BLaER1 treated with 17β-estradiol and CSF1 and Interleukin-3, amounts not matched to agents 10 nM and 100 nM (cell line): ENCODE data around the gene HLA-DRB1.
"Not testable (repeated sequence)": the region's sequence is repeated elsewhere in the genome, so short reads cannot be mapped to it uniquely, and the experiment has no call there.

ENCODE experiments used
- H3K27ac ChIP-seq, 11 experiments: shearing (Covaris generic); formaldehyde crosslinking; 2 replicates each; pipeline ENCODE4 v1.8.1; 2022
- H3K27me3 ChIP-seq, 11 experiments: shearing (Covaris generic); formaldehyde crosslinking; 2 replicates each; pipeline ENCODE4 v1.8.1; 2022
- H3K36me3 ChIP-seq, 11 experiments: shearing (Covaris generic); formaldehyde crosslinking; 2 replicates each; pipeline ENCODE4 v1.8.1; 2022
- H3K4me1 ChIP-seq, 10 experiments: shearing (Covaris generic); formaldehyde crosslinking; 2 replicates each; pipeline ENCODE4 v1.8.1; 2022
- H3K4me2 ChIP-seq, 11 experiments: shearing (Covaris generic); formaldehyde crosslinking; 2 replicates each; pipeline ENCODE4 v1.8.1; 2022
- H3K4me3 ChIP-seq, 10 experiments: shearing (Covaris generic); formaldehyde crosslinking; 2 replicates each; pipeline ENCODE4 v1.8.1; 2022
- H3K9ac ChIP-seq, 11 experiments: shearing (Covaris generic); formaldehyde crosslinking; 2 replicates each; pipeline ENCODE4 v1.8.1; 2022
- H3K9me3 ChIP-seq, 11 experiments: shearing (Covaris generic); formaldehyde crosslinking; replicated peaks in 1 of 11; 2 replicates each; pipeline ENCODE4 v1.8.1; 2022
- H4K20me1 ChIP-seq, 11 experiments: shearing (Covaris generic); formaldehyde crosslinking; 2 replicates each; pipeline ENCODE4 v1.8.1; 2022
- Cebpa-rat ChIP-seq, 11 experiments: shearing (Covaris generic); IDR thresholded peaks; 2 replicates each; pipeline ENCODE4 v1.8.1; 2022

HLA-DRB1 gene

GRCh38 chr6:32604434-32604877, 14.8 kb upstream of the HLA-DRB1 start:
- Histone ChIP-seq H3K27me3 (no peaks in the 10 kb centered on the region), H3K4me2 (peak overlapping the region in 10 of 11 experiments; percentile 15 to 50 (median 36); a peak in 11 of 22 replicates), H3K9ac (0 out of 22 replicates have a peak overlapping the region, but pooled peaks of 3 of the 11 experiments have one; percentile 21 to 33 (median 26)), H3K27ac (peak overlapping the region; percentile 40 to 72 (median 68); a peak in 18 of 22 replicates), H3K4me3 (no peak overlapping the region), H3K36me3 (no peaks in the 10 kb centered on the region), H4K20me1 (no peaks in the 10 kb centered on the region), H3K4me1 (peaks cover 2 to 18% (median 8%) of the 10 kb centered on the region in 10 experiments; a peak in 15 of 20 replicates), H3K9me3 (peaks cover 0 to 5% (median 0%) of the 10 kb centered on the region in 11 experiments; a peak in 2 of 22 replicates)
- no peak for TF ChIP-seq Cebpa-rat (IDR thresholded peaks at IDR 0.05)

- Histone ChIP-seq H3K27me3 (no peaks in the 10 kb centered on the region), H3K4me2 (no peak overlapping the region), H3K27ac (peak overlapping the region in 10 of 11 experiments; percentile 40 to 72 (median 68); a peak in 15 of 22 replicates), H3K4me1 (peaks cover 0 to 18% (median 6%) of the 10 kb centered on the region in 10 experiments; a peak in 13 of 20 replicates), H3K36me3 (no peaks in the 10 kb centered on the region), H4K20me1 (no peaks in the 10 kb centered on the region), H3K9ac (no peak overlapping the region), H3K9me3 (peaks cover 0 to 6% (median 0%) of the 10 kb centered on the region in 11 experiments; a peak in 4 of 22 replicates), H3K4me3 (no peak overlapping the region)
- no peak for TF ChIP-seq Cebpa-rat (IDR thresholded peaks at IDR 0.05)
Measured at GRCh38 chr6:32603888-32604287, 14.2 kb upstream of the HLA-DRB1 start.

GRCh38 chr6:32603222-32603621, 13.6 kb upstream of the HLA-DRB1 start:
- Histone ChIP-seq H3K4me1 (peaks cover 0 to 18% (median 6%) of the 10 kb centered on the region in 10 experiments; a peak in 13 of 20 replicates), H3K27ac (peak overlapping the region; percentile 26 to 77 (median 65); a peak in 19 of 22 replicates), H3K4me2 (peak overlapping the region in 8 of 11 experiments; percentile 23 to 60 (median 40); a peak in 8 of 22 replicates), H3K9me3 (peaks cover 0 to 7% (median 0%) of the 10 kb centered on the region in 11 experiments; a peak in 4 of 22 replicates), H3K4me3 (no peak overlapping the region), H3K9ac (peak overlapping the region in 1 of 11 experiments; percentile 34; a peak in 1 of 22 replicates), H4K20me1 (no peaks in the 10 kb centered on the region), H3K27me3 (no peaks in the 10 kb centered on the region), H3K36me3 (no peaks in the 10 kb centered on the region)
- no peak for TF ChIP-seq Cebpa-rat (IDR thresholded peaks at IDR 0.05)

- Histone ChIP-seq H3K9ac (no peak overlapping the region), H3K36me3 (no peaks in the 10 kb centered on the region), H3K9me3 (peaks cover 0 to 7% (median 0%) of the 10 kb centered on the region in 11 experiments; a peak in 4 of 22 replicates), H3K4me2 (no peak overlapping the region), H4K20me1 (no peaks in the 10 kb centered on the region), H3K27ac (peak overlapping the region in 5 of 11 experiments; percentile 36 to 72 (median 65); a peak in 5 of 22 replicates), H3K4me1 (peaks cover 0 to 13% (median 6%) of the 10 kb centered on the region in 10 experiments; a peak in 13 of 20 replicates), H3K4me3 (no peak overlapping the region), H3K27me3 (no peaks in the 10 kb centered on the region)
- no peak for TF ChIP-seq Cebpa-rat (IDR thresholded peaks at IDR 0.05)
Measured at GRCh38 chr6:32602383-32602782, 12.7 kb upstream of the HLA-DRB1 start.

GRCh38 chr6:32597024-32597423, 7.4 kb upstream of the HLA-DRB1 start:
- TF ChIP-seq Cebpa-rat (IDR thresholded peaks at IDR 0.05), result no peak
- Histone ChIP-seq H3K4me3 (no peak overlapping the region), H3K36me3 (no peaks in the 10 kb centered on the region), H3K9ac (no peak overlapping the region), H3K27me3 (no peaks in the 10 kb centered on the region), H3K27ac (no peak overlapping the region), H4K20me1 (no peaks in the 10 kb centered on the region), H3K9me3 (peaks cover 0 to 7% (median 0%) of the 10 kb centered on the region in 11 experiments; a peak in 3 of 22 replicates), H3K4me2 (no peak overlapping the region), H3K4me1 (no peaks in the 10 kb centered on the region)

- not testable (repeated sequence) for H3K27ac ChIP-seq, H3K36me3 ChIP-seq, H3K9ac ChIP-seq, H3K4me1 ChIP-seq, H3K27me3 ChIP-seq, H3K9me3 ChIP-seq, H3K4me2 ChIP-seq, H3K4me3 ChIP-seq, H4K20me1 ChIP-seq
Measured at GRCh38 chr6:32590713-32591112, 1.1 kb upstream of the HLA-DRB1 start.

GRCh38 chr6:32588156-32588555, 1.5 kb downstream of the HLA-DRB1 start:
- H3K4me3 ChIP-seq, result no peak overlapping the region
- H3K9me3 ChIP-seq, result no peaks in the 10 kb centered on the region
- no peaks in the 10 kb centered on the region for H4K20me1 ChIP-seq
- no peaks in the 10 kb centered on the region for H3K4me1 ChIP-seq
- H3K27ac ChIP-seq, result no peak overlapping the region
- H3K9ac ChIP-seq, result no peak overlapping the region
- no peak for TF ChIP-seq Cebpa-rat (IDR thresholded peaks at IDR 0.05)
- H3K36me3 ChIP-seq, result no peaks in the 10 kb centered on the region
- H3K4me2 ChIP-seq, result no peak overlapping the region
- no peaks in the 10 kb centered on the region for H3K27me3 ChIP-seq

GRCh38 chr6:32583527-32583898, 6.1 kb downstream of the HLA-DRB1 start:
- no peaks in the 10 kb centered on the region for H3K9me3 ChIP-seq
- no peak overlapping the region for H3K27ac ChIP-seq
- no peaks in the 10 kb centered on the region for H4K20me1 ChIP-seq
- H3K4me2 ChIP-seq, result no peak overlapping the region
- no peaks in the 10 kb centered on the region for H3K4me1 ChIP-seq
- H3K9ac ChIP-seq, result no peak overlapping the region
- no peaks in the 10 kb centered on the region for H3K36me3 ChIP-seq
- H3K4me3 ChIP-seq, result no peak overlapping the region
- H3K27me3 ChIP-seq, result no peaks in the 10 kb centered on the region
- TF ChIP-seq Cebpa-rat (IDR thresholded peaks at IDR 0.05), result no peak

- no peak overlapping the region for H3K9ac ChIP-seq
- no peak overlapping the region for H3K4me3 ChIP-seq
- no peaks in the 10 kb centered on the region for H3K9me3 ChIP-seq
- no peaks in the 10 kb centered on the region for H3K36me3 ChIP-seq
- no peak overlapping the region for H3K27ac ChIP-seq
- no peak overlapping the region for H3K4me2 ChIP-seq
- H3K4me1 ChIP-seq, result no peaks in the 10 kb centered on the region
- H3K27me3 ChIP-seq, result no peaks in the 10 kb centered on the region
- no peaks in the 10 kb centered on the region for H4K20me1 ChIP-seq
- no peak for TF ChIP-seq Cebpa-rat (IDR thresholded peaks at IDR 0.05)
Measured at GRCh38 chr6:32581315-32582095, 8.1 kb downstream of the HLA-DRB1 start.
